Stimulated activated naive CD8-positive, alpha-beta T cell treated with anti-CD3 and anti-CD28 coated beads, Interleukin-15, amount 100 ng/mL, for 72 hours (primary cell): ENCODE measurements around the gene UGT1A6.
"Not testable (repeated sequence)": the region's sequence is repeated elsewhere in the genome, so short reads cannot be mapped to it uniquely, and the experiment has no call there.

Source experiments
- ATAC-seq: fragments of 150-1000 bp; cut with Tn5 transposase; 2 replicates; pipeline ENCODE4 v1.10.0; 2021; ENCODE audit warnings: mild to moderate bottlenecking, moderate library complexity
- DNase-seq, 2 donors: peaks; one replicate each; pipeline ENCODE4 v3.0.0; 2021 to 2022
- H3K27ac Mint-ChIP-seq, 2 donors: one replicate each; pipeline ENCODE4 v1.8.0; 2022; ENCODE audit warnings: mild to moderate bottlenecking in 2 of 2, mixed read lengths in 2 of 2, moderate library complexity in 2 of 2
- H3K27me3 Mint-ChIP-seq: one replicate; pipeline ENCODE4 v1.8.0; 2022; ENCODE audit warnings: mixed read lengths
- H3K4me1 Mint-ChIP-seq: one replicate; pipeline ENCODE4 v1.8.0; 2022; ENCODE audit warnings: mild to moderate bottlenecking, mixed read lengths
- H3K4me3 Mint-ChIP-seq, 2 donors: one replicate each; pipeline ENCODE4 v1.8.0; 2022; ENCODE audit warnings: mild to moderate bottlenecking in 2 of 2, mixed read lengths in 2 of 2, moderate library complexity in 1 of 2
- H3K9me3 Mint-ChIP-seq, 2 donors: one replicate each; pipeline ENCODE4 v1.8.0; 2022; ENCODE audit warnings: mixed read lengths in 2 of 2

UGT1A6 gene

GRCh38 chr2:233740870-233741269 is 48.2 kb downstream of the UGT1A6 start:
- no peak overlapping the region for H3K4me3 Mint-ChIP-seq
- H3K9me3 Mint-ChIP-seq = no peaks in the 10 kb centered on the region
- DNase-seq = no peak
- H3K27ac Mint-ChIP-seq = no peak overlapping the region
- H3K4me1 Mint-ChIP-seq = no peaks in the 10 kb centered on the region
- no peak for ATAC-seq
- H3K27me3 Mint-ChIP-seq = peaks cover 42% of the 10 kb centered on the region

- no peak overlapping the region for H3K4me3 Mint-ChIP-seq
- H3K9me3 Mint-ChIP-seq = no peaks in the 10 kb centered on the region
- H3K27me3 Mint-ChIP-seq = peaks cover 45% of the 10 kb centered on the region
- no peaks in the 10 kb centered on the region for H3K4me1 Mint-ChIP-seq
- ATAC-seq = no peak
- H3K27ac Mint-ChIP-seq = no peak overlapping the region
- no peak for DNase-seq
Measured at GRCh38 chr2:233743464-233744259, 51.0 kb downstream of the UGT1A6 start.

GRCh38 chr2:233745073-233745755 is 52.5 kb downstream of the UGT1A6 start:
- H3K27ac Mint-ChIP-seq = peak overlapping the region in 1 of 2 donors; percentile 75
- ATAC-seq (no peak), DNase-seq (no peak)
- H3K9me3 Mint-ChIP-seq = peaks cover 8% of the 10 kb centered on the region in 2 donors
- peaks cover 44% of the 10 kb centered on the region for H3K27me3 Mint-ChIP-seq
- H3K4me1 Mint-ChIP-seq = no peaks in the 10 kb centered on the region
- no peak overlapping the region for H3K4me3 Mint-ChIP-seq

DNA sequence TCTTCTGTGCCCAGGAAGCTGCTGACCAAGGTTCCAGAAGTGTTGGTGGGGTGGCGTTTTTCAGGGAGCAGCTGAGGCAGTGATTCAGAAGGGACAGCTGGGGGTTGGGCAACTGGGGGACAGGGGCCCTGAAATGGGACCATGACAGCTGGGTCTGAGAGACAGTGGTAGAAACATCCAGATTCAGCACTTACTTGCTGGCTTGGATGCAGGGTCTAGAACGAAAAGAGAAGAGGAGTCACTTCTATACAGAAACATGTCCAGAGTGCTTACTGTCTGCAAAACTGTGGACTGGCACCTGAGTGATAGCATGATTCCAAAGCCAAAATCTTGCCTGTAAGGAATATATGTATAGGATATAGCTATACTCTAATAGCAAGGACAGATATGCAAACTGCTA is 53.1 kb downstream of the UGT1A6 start:
- not testable (repeated sequence) for ATAC-seq, H3K4me3 Mint-ChIP-seq, H3K4me1 Mint-ChIP-seq, DNase-seq
- peaks cover 42% of the 10 kb centered on the region for H3K27me3 Mint-ChIP-seq
- peak overlapping the region in 1 of 2 donors; percentile 75 for H3K27ac Mint-ChIP-seq
- peaks cover 8 to 15% of the 10 kb centered on the region in 2 donors for H3K9me3 Mint-ChIP-seq

DNA sequence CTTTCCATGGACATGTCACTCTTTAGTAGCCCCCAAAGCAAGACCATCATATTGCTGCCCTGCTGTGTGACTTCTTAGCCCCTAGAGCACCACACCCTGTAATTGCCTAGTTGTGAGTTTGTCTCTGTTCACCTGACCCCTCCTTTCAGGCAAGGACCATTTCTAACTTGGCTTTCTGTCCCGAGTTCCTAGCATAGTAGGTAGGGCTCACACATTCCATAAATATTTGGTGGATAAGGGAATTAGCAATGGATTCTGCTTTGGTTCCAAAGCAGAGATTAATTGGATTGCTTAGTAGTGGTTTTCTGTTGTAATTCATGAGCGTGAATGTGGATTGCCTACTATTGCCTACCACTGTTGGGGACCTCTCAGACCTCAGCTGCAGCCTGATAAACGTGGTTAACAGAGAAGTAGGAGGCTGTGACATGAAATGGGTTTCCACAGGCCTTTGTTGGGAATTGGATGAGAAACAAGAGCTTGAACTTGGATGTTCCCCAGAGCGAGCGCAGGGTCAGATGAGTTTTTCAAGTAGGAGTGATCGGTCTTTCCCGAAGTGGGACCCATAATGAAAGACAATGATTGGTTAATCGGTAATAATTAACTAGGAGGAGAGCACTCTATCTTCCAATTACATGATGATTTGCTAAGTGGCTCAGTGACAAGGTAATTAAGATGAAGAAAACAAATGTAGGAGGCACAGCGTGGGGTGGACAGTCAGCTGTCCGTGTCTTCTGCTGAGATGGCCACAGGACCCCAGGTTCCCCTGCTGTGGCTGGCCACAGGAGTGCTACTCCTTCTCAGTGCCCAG is 54.0 kb downstream of the UGT1A6 start:
- no peak for ATAC-seq
- no peak for DNase-seq
- Mint-ChIP-seq H3K27me3 (peaks cover 42% of the 10 kb centered on the region), H3K9me3 (peaks cover 11 to 23% of the 10 kb centered on the region in 2 donors), H3K4me1 (no peaks in the 10 kb centered on the region), H3K27ac (no peak overlapping the region), H3K4me3 (no peak overlapping the region)

- peaks cover 42% of the 10 kb centered on the region for H3K27me3 Mint-ChIP-seq
- ATAC-seq (no peak), DNase-seq (no peak)
- no peak overlapping the region for H3K4me3 Mint-ChIP-seq
- no peaks in the 10 kb centered on the region for H3K4me1 Mint-ChIP-seq
- H3K9me3 Mint-ChIP-seq = peaks cover 14 to 27% of the 10 kb centered on the region in 2 donors
- H3K27ac Mint-ChIP-seq = no peak overlapping the region
Measured at GRCh38 chr2:233747283-233747544, 54.5 kb downstream of the UGT1A6 start.

- DNase-seq, ATAC-seq, H3K27ac Mint-ChIP-seq, H3K4me1 Mint-ChIP-seq, H3K4me3 Mint-ChIP-seq: not testable (repeated sequence)
- Mint-ChIP-seq H3K9me3 (peaks cover 14 to 27% of the 10 kb centered on the region in 2 donors), H3K27me3 (peaks cover 36% of the 10 kb centered on the region)
Measured at GRCh38 chr2:233750689-233751088, 58.0 kb downstream of the UGT1A6 start.

- ATAC-seq, H3K27ac Mint-ChIP-seq, H3K4me3 Mint-ChIP-seq, H3K4me1 Mint-ChIP-seq, DNase-seq: not testable (repeated sequence)
- Mint-ChIP-seq H3K9me3 (peaks cover 14 to 27% of the 10 kb centered on the region in 2 donors), H3K27me3 (peaks cover 33% of the 10 kb centered on the region)
Measured at GRCh38 chr2:233751212-233752009, 58.7 kb downstream of the UGT1A6 start.

GRCh38 chr2:233754872-233755611 is 62.4 kb downstream of the UGT1A6 start:
- peaks cover 7 to 21% of the 10 kb centered on the region in 2 donors for H3K9me3 Mint-ChIP-seq
- no peaks in the 10 kb centered on the region for H3K4me1 Mint-ChIP-seq
- ATAC-seq = no peak
- H3K27ac Mint-ChIP-seq = no peak overlapping the region
- DNase-seq = no peak
- H3K27me3 Mint-ChIP-seq = peaks cover 3% of the 10 kb centered on the region
- no peak overlapping the region for H3K4me3 Mint-ChIP-seq

DNA sequence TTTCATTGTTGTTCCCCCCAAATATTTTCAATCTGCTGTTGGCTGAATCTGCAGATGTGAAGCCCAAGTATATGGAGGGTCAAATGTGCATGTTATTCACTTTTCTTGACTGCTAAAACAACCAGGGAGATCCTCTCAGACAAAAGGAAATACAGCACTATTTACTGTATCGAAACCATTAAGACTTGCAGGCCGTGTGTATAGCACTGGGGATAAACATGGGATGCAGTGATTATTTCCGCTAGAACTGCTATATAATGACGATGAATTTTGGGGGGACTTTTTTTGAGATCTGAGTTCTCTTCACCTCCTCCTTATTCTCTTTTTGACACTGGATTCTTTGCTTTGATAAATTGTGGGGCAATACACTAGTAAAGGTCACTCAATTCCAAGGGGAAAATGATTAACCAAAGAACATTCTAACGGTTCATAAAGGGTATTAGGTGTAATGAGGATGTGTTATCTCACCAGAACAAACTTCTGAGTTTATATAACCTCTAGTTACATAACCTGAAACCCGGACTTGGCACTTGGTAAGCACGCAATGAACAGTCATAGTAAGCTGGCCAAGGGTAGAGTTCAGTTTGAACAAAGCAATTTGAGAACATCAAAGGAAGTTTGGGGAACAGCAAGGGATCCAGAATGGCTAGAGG is 63.9 kb downstream of the UGT1A6 start:
- Mint-ChIP-seq H3K9me3 (peaks cover 4 to 6% of the 10 kb centered on the region in 2 donors), H3K27me3 (no peaks in the 10 kb centered on the region), H3K4me1 (no peaks in the 10 kb centered on the region), H3K4me3 (no peak overlapping the region), H3K27ac (no peak overlapping the region)
- ATAC-seq = no peak
- no peak for DNase-seq

DNA sequence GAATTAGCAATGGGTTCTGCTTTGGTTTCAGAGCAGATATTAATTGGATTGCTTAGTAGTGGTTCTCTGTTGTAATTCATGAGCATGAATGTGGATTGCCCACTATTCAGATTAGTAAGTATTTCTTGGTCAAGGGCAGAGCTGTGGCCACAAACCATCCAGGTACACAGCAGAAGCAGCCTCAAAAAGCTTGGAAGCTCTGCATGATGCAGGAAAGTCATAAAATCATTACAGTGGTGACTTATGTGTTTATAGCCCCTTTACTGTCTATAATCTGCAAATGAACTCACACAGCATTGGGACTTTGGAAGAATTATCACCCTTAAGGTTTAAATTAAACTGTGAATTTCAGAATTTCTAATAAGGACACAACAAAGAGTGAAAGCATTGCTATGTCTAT is 65.5 kb downstream of the UGT1A6 start:
- Mint-ChIP-seq H3K27ac (no peak overlapping the region), H3K27me3 (peaks cover 2% of the 10 kb centered on the region), H3K9me3 (no peaks in the 10 kb centered on the region), H3K4me3 (no peak overlapping the region), H3K4me1 (no peaks in the 10 kb centered on the region)
- no peak for ATAC-seq
- DNase-seq = no peak

GRCh38 chr2:233758849-233759248 is 66.2 kb downstream of the UGT1A6 start:
- Mint-ChIP-seq H3K27me3 (peaks cover 9% of the 10 kb centered on the region), H3K27ac (peak overlapping the region in 1 of 2 donors; percentile 38), H3K9me3 (no peaks in the 10 kb centered on the region), H3K4me1 (no peaks in the 10 kb centered on the region), H3K4me3 (no peak overlapping the region)
- DNase-seq (no peak), ATAC-seq (no peak)

- Mint-ChIP-seq H3K4me3 (no peak within 1 kb of the TSS), H3K9me3 (no peaks in the 10 kb centered on the region), H3K27ac (peak within 1 kb of the TSS in 1 of 2 donors; percentile 38), H3K4me1 (no peaks in the 10 kb centered on the region), H3K27me3 (peaks cover 21% of the 10 kb centered on the region)
- no peak for DNase-seq
- ATAC-seq = no peak
Measured at GRCh38 chr2:233760043-233760442, 67.4 kb downstream of the UGT1A6 start, which contains the start of gene UGT1A1. UGT1A1 (plus strand) TSS chr2:233760270; CDS start chr2:233760288, 18 bp downstream.
